K562 (cell line): ENCODE measurements around the gene MFSD6. TPM values are rescaled to one million over a fixed set of nuclear protein-coding genes. Genes with fewer than 3 reads are reported as not detected.

Experiments
- ATAC-seq: fragments of 200-7000 bp; cut with Tn5 transposase; 3 replicates; pipeline ENCODE4 v1.9.1; 2020; ENCODE audit warnings: moderate library complexity
- BruUV-seq: library from RNA; stranded (reverse); fragments of 400-500 nt; replicated peaks from 2 replicates; lab custom pipeline; 2021; lab: Mats Ljungman, UMichigan
- CTCF ChIA-PET: fragments of 300-600 bp; formaldehyde crosslinking; extraction: SDS; loops from one replicate; lab custom pipeline; 2021; ENCODE audit warnings: low intra/inter-chr PET ratio; lab: Yijun Ruan, JAX
- POLR2A ChIA-PET: fragments of 300-600, 350-650 bp; sonication (Branson Sonifier 250); formaldehyde crosslinking; extraction: SDS; loops from one replicate; lab custom pipeline; 2021; ENCODE audit warnings: antibody characterized with exemption, inconsistent platforms; lab: Yijun Ruan, JAX
- DNase-seq, 4 experiments: peaks; one replicate each; pipeline versions ENCODE4 v3.0.0 to v3.0.0-alpha.2; 2011 to 2018; ENCODE audit warnings: low spot score in 3 of 4, mixed read lengths in 3 of 4; ENCODE audit errors: extremely low read depth in 1 of 4
- FAIRE-seq: peaks from 2 replicates; lab custom pipeline; 2011; peaks lifted over from hg19 to GRCh38; lab: Jason Lieb, UNC
- H2AFZ ChIP-seq: 2 replicates; pipeline ENCODE4 v1.6.0; 2011; ENCODE audit warnings: low read depth, low read length, control low read depth, inconsistent platforms
- H3K27ac ChIP-seq: fragments of 200-600 bp; 3 replicates; pipeline ENCODE4 v1.8.0; 2011; ENCODE audit warnings: low read depth, mild to moderate bottlenecking, control low read depth, inconsistent platforms, low read length, moderate library complexity, mixed read lengths; ENCODE audit errors: extremely low read depth
- H3K27me3 ChIP-seq, 2 experiments: fragments of 300-600 bp in 1 of 2; 2 replicates in 1 of 2; 3 replicates in 1 of 2; pipeline versions ENCODE4 v1.6.0 to v1.8.0; 2011; ENCODE audit warnings: inconsistent platforms in 2 of 2, low read length in 2 of 2, mild to moderate bottlenecking in 1 of 2, mixed read lengths in 1 of 2, moderate library complexity in 1 of 2; ENCODE audit not compliant: control insufficient read depth in 2 of 2, insufficient read depth in 2 of 2
- H3K36me3 ChIP-seq: fragments of 300-600 bp; 3 replicates; pipeline ENCODE4 v1.8.0; 2011; ENCODE audit warnings: mild to moderate bottlenecking, low read length, inconsistent platforms; ENCODE audit not compliant: control insufficient read depth, insufficient read depth
- H3K4me1 ChIP-seq, 2 experiments: fragments of 200-600 bp in 1 of 2; replicated peaks in 1 of 2; 2 replicates in 1 of 2; 3 replicates in 1 of 2; pipeline versions ENCODE4 v1.5.1 to v1.8.0; 2011; ENCODE audit warnings: inconsistent platforms in 2 of 2, low read length in 2 of 2, mild to moderate bottlenecking in 1 of 2, mixed read lengths in 1 of 2, moderate library complexity in 1 of 2; ENCODE audit not compliant: control insufficient read depth in 2 of 2, insufficient read depth in 2 of 2
- H3K4me2 ChIP-seq: 2 replicates; pipeline ENCODE4 v1.6.1; 2011; ENCODE audit warnings: low read length, control low read depth, inconsistent platforms, mixed read lengths; ENCODE audit not compliant: insufficient read depth
- H3K4me3 ChIP-seq: fragments of 200-600 bp; sonication (generic), shearing (Covaris generic); 2 replicates; pipeline ENCODE4 v1.5.1; 2016; ENCODE audit warnings: control low read depth, inconsistent platforms
- H3K79me2 ChIP-seq: fragments of 200-600 bp; 3 replicates; pipeline ENCODE4 v1.8.0; 2011; ENCODE audit warnings: low read length, inconsistent platforms; ENCODE audit not compliant: control insufficient read depth, insufficient read depth
- H3K9ac ChIP-seq, 2 experiments: 2 replicates each; pipeline versions ENCODE4 v1.6.0 to v1.6.1; 2011; ENCODE audit warnings: low read depth in 2 of 2, low read length in 2 of 2, control low read depth in 1 of 2, inconsistent platforms in 1 of 2, mild to moderate bottlenecking in 1 of 2, mixed read lengths in 1 of 2; ENCODE audit not compliant: insufficient read depth in 1 of 2
- H3K9me1 ChIP-seq: one replicate; pipeline ENCODE4 v1.6.0; 2011; ENCODE audit warnings: inconsistent platforms, mild to moderate bottlenecking, low read length, moderate library complexity; ENCODE audit not compliant: control insufficient read depth, insufficient read depth
- H3K9me3 ChIP-seq: replicated peaks from 2 replicates; pipeline ENCODE4 v1.5.1; 2011; ENCODE audit warnings: low read depth, low read length, inconsistent platforms; ENCODE audit not compliant: control insufficient read depth, insufficient read depth
- H4K20me1 ChIP-seq: replicated peaks from 2 replicates; pipeline ENCODE4 v1.6.1; 2011; ENCODE audit warnings: low read length, inconsistent platforms, mixed read lengths; ENCODE audit not compliant: control insufficient read depth, insufficient read depth
- BRF1 ChIP-seq: IDR thresholded peaks from 3 replicates; pipeline ENCODE4 v1.6.1; 2011; ENCODE audit warnings: borderline replicate concordance, mild to moderate bottlenecking; ENCODE audit not compliant: insufficient read length; ENCODE audit errors: extremely low read depth
- KAT8 ChIP-seq: fragments of 450-650 bp; IDR thresholded peaks from 2 replicates; pipeline ENCODE4 v1.6.1; 2016; ENCODE audit warnings: low read depth, mild to moderate bottlenecking
- L3MBTL2 ChIP-seq: fragments of 450-650 bp; IDR thresholded peaks from 2 replicates; pipeline ENCODE4 v1.6.1; 2016; ENCODE audit warnings: mild to moderate bottlenecking, moderate library complexity
- MECOM ChIP-seq: fragments of 250-450 bp; sonication (Bioruptor Pico); IDR thresholded peaks from 2 replicates; pipeline ENCODE4 v1.8.0; 2022; ENCODE audit warnings: inconsistent platforms
- MEF2D ChIP-seq: conservative IDR thresholded peaks from 2 replicates; pipeline ENCODE4 v1.6.1; 2016; ENCODE audit warnings: low read depth, missing genetic modification characterization, missing compliant biosample characterization
- PHTF2 ChIP-seq: fragments of 250-450 bp; sonication (Bioruptor Pico); IDR thresholded peaks from 2 replicates; pipeline ENCODE4 v1.5.0; 2021; ENCODE audit warnings: mild to moderate bottlenecking
- SIX5 ChIP-seq, 2 experiments: IDR thresholded peaks; 2 replicates each; pipeline ENCODE4 v1.6.1; 2011; ENCODE audit warnings: low read length in 2 of 2, borderline replicate concordance in 1 of 2, low read depth in 1 of 2, mild to moderate bottlenecking in 1 of 2, moderate library complexity in 1 of 2; ENCODE audit not compliant: insufficient read depth in 1 of 2
- STAT5B ChIP-seq: fragments of 250-450 bp; sonication (Bioruptor Pico); IDR thresholded peaks from 2 replicates; pipeline ENCODE4 v1.8.0; 2021; ENCODE audit warnings: mild to moderate bottlenecking, inconsistent platforms
- TGIF2 ChIP-seq: sonication (generic); formaldehyde crosslinking; IDR thresholded peaks from 2 replicates; pipeline ENCODE4 v1.8.1; 2022; ENCODE audit warnings: mild to moderate bottlenecking, missing genetic modification reagents, moderate library complexity
- ZNF785 ChIP-seq: fragments of 250-450 bp; sonication (Bioruptor Pico); IDR thresholded peaks from 2 replicates; pipeline ENCODE4 v1.4.0; 2020; ENCODE audit warnings: mild to moderate bottlenecking
- WGBS: fragments of 100-300 bp; shearing (Covaris generic); methylation state at CpG from one replicate; pipeline ENCODE4 v1.1.6; 2016; ENCODE audit warnings: low coverage, mixed read lengths; ENCODE audit not compliant: insufficient coverage; ENCODE audit errors: missing lambda C conversion rate; 5-methylcytosine and 5-hydroxymethylcytosine counted together
- in situ Hi-C: fragments of 300-500 bp; cut with MboI; formaldehyde crosslinking; loops from 4 replicates; pipeline ENCODE4 v1.15.0; 2018; ENCODE audit warnings: inconsistent platforms, mixed read lengths
- intact Hi-C: fragments of 100-400 bp; cut with micrococcal nuclease; formaldehyde crosslinking; loops from 2 replicates; pipeline ENCODE4 v1.14.2; 2022
- polyA plus RNA-seq, 8 experiments: library from polyadenylated mRNA; depleted of rRNA in 4 of 8; stranded (reverse) in 5 of 8; unstranded in 3 of 8; fragments of >200 nt; fragmentation: Nextera tagmentation in 2 of 8; fragmentation: Illumina TruSeq in 1 of 8; extraction: Ambion mirVana in 2 of 8; extraction: Trizol in 1 of 8; gene quantifications; 2 replicates each; pipeline versions ENCODE4 v1.2.1 to v1.2.3, GENCODE V29; 2011 to 2014; ENCODE audit warnings: inconsistent platforms in 1 of 8, missing spikeins in 1 of 8
- total RNA-seq, 7 experiments: library from RNA; depleted of rRNA in 6 of 7; stranded (reverse); fragments of >200 nt in 6 of 7; fragmentation: Illumina TruSeq in 2 of 7; extraction: Trizol in 2 of 7; gene quantifications; 2 replicates each; pipeline versions ENCODE4 v1.2.1 to v1.2.3, GENCODE V29; 2011 to 2021; ENCODE audit warnings: low replicate concordance in 1 of 7
- TF ChIP-seq, protein P1 (sequence below), 2 experiments: fragments of 450-650 bp; formaldehyde crosslinking in 1 of 2; IDR thresholded peaks; 2 replicates each; pipeline versions ENCODE4 v1.4.0 to v1.6.1; 2014 to 2020; ENCODE audit warnings: mild to moderate bottlenecking in 2 of 2, borderline replicate concordance in 1 of 2, low read depth in 1 of 2
- TF ChIP-seq, protein P2 (sequence below): sonication (generic); formaldehyde crosslinking; IDR thresholded peaks from 2 replicates; pipeline ENCODE4 v1.8.0; 2023; ENCODE audit warnings: mild to moderate bottlenecking, missing genetic modification reagents
- TF ChIP-seq, protein P3 (sequence below): IDR thresholded peaks from 2 replicates; pipeline ENCODE4 v1.6.1; 2014; ENCODE audit warnings: antibody characterized with exemption

MFSD6 gene
- total and polyA plus RNA-seq, 9 of the 15 experiments (the other 6 are each of a cell fraction or from before 2014, with no cell fraction given): 1.1 to 7.9 (median 4.4) TPM

DNA sequence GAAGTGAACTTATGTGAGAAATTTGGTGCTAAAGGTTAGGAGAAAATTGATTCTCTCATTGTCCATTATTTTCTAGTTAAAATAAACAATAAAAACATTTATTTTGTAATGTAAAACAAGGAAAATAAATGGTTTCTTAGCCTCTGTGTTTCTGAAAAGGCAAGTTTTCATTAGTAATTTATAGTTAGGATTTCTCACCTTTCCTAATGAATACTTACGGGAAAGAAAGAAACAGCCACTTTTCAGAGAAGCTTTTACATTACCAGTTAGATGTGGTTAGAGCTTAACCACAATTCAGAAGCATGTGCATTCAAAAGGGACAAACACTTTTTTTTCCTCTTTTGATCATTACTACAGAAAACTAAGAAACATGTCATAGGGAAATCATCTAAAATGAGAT, 107.5 kb downstream of the MFSD6 start:
- no TSS peak for BruUV-seq
- Histone ChIP-seq H3K9ac (no peak overlapping the region), H4K20me1 (no peaks in the 10 kb centered on the region), H3K4me1 (no peaks in the 10 kb centered on the region), H3K9me3 (no peaks in the 10 kb centered on the region), H3K27me3 (no peaks in the 10 kb centered on the region), H2AFZ (no peak overlapping the region), H3K36me3 (no peaks in the 10 kb centered on the region), H3K4me2 (no peak overlapping the region), H3K4me3 (no peak overlapping the region), H3K79me2 (no peaks in the 10 kb centered on the region), H3K27ac (no peak overlapping the region), H3K9me1 (no peaks in the 10 kb centered on the region)
- WGBS: 100% methylated on average over 1 of the region's 1 CpG
- ChIA-PET CTCF (no interaction called here), POLR2A (no interaction called here)
- ATAC-seq (no peak), FAIRE-seq (no peak), DNase-seq (no peak)
- in situ Hi-C loops: no loop called here
- intact Hi-C loops: no loop called here
- TF ChIP-seq, protein P1, sequence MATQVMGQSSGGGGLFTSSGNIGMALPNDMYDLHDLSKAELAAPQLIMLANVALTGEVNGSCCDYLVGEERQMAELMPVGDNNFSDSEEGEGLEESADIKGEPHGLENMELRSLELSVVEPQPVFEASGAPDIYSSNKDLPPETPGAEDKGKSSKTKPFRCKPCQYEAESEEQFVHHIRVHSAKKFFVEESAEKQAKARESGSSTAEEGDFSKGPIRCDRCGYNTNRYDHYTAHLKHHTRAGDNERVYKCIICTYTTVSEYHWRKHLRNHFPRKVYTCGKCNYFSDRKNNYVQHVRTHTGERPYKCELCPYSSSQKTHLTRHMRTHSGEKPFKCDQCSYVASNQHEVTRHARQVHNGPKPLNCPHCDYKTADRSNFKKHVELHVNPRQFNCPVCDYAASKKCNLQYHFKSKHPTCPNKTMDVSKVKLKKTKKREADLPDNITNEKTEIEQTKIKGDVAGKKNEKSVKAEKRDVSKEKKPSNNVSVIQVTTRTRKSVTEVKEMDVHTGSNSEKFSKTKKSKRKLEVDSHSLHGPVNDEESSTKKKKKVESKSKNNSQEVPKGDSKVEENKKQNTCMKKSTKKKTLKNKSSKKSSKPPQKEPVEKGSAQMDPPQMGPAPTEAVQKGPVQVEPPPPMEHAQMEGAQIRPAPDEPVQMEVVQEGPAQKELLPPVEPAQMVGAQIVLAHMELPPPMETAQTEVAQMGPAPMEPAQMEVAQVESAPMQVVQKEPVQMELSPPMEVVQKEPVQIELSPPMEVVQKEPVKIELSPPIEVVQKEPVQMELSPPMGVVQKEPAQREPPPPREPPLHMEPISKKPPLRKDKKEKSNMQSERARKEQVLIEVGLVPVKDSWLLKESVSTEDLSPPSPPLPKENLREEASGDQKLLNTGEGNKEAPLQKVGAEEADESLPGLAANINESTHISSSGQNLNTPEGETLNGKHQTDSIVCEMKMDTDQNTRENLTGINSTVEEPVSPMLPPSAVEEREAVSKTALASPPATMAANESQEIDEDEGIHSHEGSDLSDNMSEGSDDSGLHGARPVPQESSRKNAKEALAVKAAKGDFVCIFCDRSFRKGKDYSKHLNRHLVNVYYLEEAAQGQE (IDR thresholded peaks at IDR 0.05; ENCODE audit: borderline replicate concordance): no peak
- TF ChIP-seq, protein P1 (CRISPR knock-in tag; IDR thresholded peaks at IDR 0.05; ENCODE audit: low read depth): no peak
- TF ChIP-seq, protein P2, sequence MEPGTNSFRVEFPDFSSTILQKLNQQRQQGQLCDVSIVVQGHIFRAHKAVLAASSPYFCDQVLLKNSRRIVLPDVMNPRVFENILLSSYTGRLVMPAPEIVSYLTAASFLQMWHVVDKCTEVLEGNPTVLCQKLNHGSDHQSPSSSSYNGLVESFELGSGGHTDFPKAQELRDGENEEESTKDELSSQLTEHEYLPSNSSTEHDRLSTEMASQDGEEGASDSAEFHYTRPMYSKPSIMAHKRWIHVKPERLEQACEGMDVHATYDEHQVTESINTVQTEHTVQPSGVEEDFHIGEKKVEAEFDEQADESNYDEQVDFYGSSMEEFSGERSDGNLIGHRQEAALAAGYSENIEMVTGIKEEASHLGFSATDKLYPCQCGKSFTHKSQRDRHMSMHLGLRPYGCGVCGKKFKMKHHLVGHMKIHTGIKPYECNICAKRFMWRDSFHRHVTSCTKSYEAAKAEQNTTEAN (CRISPR knock-in tag): no peak
- no peak for TF ChIP-seq STAT5B
- TF ChIP-seq PHTF2 (CRISPR knock-in tag): no peak
- no peak for TF ChIP-seq SIX5 (IDR thresholded peaks at IDR 0.05; ENCODE audit: borderline replicate concordance in 1 of 2, insufficient read depth in 1 of 2, low read depth in 1 of 2, low read length in 2 of 2)
- no peak for TF ChIP-seq TGIF2 (CRISPR knock-in tag)
- no peak for TF ChIP-seq ZNF785 (CRISPR knock-in tag)
- no peak for TF ChIP-seq MECOM (CRISPR knock-in tag)
- no peak for TF ChIP-seq MEF2D
- no peak for TF ChIP-seq L3MBTL2
- no peak for TF ChIP-seq BRF1
- no peak for TF ChIP-seq KAT8
- TF ChIP-seq, protein P3, sequence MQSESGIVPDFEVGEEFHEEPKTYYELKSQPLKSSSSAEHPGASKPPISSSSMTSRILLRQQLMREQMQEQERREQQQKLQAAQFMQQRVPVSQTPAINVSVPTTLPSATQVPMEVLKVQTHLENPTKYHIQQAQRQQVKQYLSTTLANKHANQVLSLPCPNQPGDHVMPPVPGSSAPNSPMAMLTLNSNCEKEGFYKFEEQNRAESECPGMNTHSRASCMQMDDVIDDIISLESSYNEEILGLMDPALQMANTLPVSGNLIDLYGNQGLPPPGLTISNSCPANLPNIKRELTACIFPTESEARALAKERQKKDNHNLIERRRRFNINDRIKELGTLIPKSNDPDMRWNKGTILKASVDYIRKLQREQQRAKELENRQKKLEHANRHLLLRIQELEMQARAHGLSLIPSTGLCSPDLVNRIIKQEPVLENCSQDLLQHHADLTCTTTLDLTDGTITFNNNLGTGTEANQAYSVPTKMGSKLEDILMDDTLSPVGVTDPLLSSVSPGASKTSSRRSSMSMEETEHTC: no peak
